Vagina (tissue), 2 donors: ENCODE measurements around the gene ADAMTSL1. TPM values are rescaled to one million over a fixed set of nuclear protein-coding genes. Genes with fewer than 3 reads are reported as not detected.

Experiments used
- DNase-seq, 2 donors: peaks; one replicate each; pipeline ENCODE4 v3.0.0-alpha.2; 2017; ENCODE audit errors: extremely low spot score in 2 of 2
- H3K27ac ChIP-seq: fragments of 200-600 bp; sonication (generic); one replicate; pipeline ENCODE4 v1.5.1; 2019
- H3K27me3 ChIP-seq: fragments of 200-600 bp; sonication (generic); one replicate; pipeline ENCODE4 v1.5.1; 2019
- H3K36me3 ChIP-seq, 2 donors: fragments of 200-600 bp; sonication (generic); one replicate each; pipeline ENCODE4 v1.5.1; 2017 to 2019
- H3K4me1 ChIP-seq: fragments of 200-600 bp; sonication (generic); one replicate; pipeline ENCODE4 v1.5.1; 2019
- H3K4me3 ChIP-seq, 2 donors: fragments of 200-600 bp; sonication (generic); 1 replicate in 1 of 2; 2 replicates in 1 of 2; pipeline ENCODE4 v1.5.1; 2016 to 2019
- H3K9me3 ChIP-seq: fragments of 200-600 bp; sonication (generic); one replicate; pipeline ENCODE4 v1.5.1; 2019
- CTCF ChIP-seq, 3 experiments: fragments of 450-650 bp in 2 of 3; fragments of 200-600 bp in 1 of 3; sonication (generic) in 1 of 3; IDR thresholded peaks; one replicate each; pipeline ENCODE4 v1.5.1; 2017 to 2019; ENCODE audit warnings: antibody characterized with exemption in 3 of 3, mild to moderate bottlenecking in 2 of 3, moderate library complexity in 2 of 3
- POLR2A ChIP-seq, 2 donors: fragments of 450-650 bp; IDR thresholded peaks; one replicate each; pipeline ENCODE4 v1.6.1; 2017; ENCODE audit warnings: antibody characterized with exemption in 2 of 2, mild to moderate bottlenecking in 2 of 2, moderate library complexity in 2 of 2
- POLR2AphosphoS5 ChIP-seq, 2 donors: sonication (generic); formaldehyde crosslinking; IDR thresholded peaks; one replicate each; pipeline ENCODE4 v1.9.0; 2017; ENCODE audit warnings: antibody characterized with exemption in 2 of 2, mild to moderate bottlenecking in 2 of 2, low read depth in 1 of 2; ENCODE audit not compliant: insufficient read depth in 1 of 2
- intact Hi-C: fragments of 100-400 bp; cut with DNase I; formaldehyde crosslinking; loops from one replicate; pipeline ENCODE4 v1.15.1; 2023
- total RNA-seq: library from RNA; depleted of rRNA; stranded (reverse); fragments of >200 nt; gene quantifications from one replicate; pipeline ENCODE4 v1.2.3, GENCODE V29; 2016

Gene ADAMTSL1
- total RNA-seq, 1 donor from 2014 or later, result 8.1 TPM

- intact Hi-C loops, result loop anchor here (10.0 kb wide), 1 partner anchor 61 kb away; no protein-coding TSS in a partner anchor
Observed at GRCh38 chr9:18743971-18744370, 270.0 kb downstream of the ADAMTSL1 start.

DNA sequence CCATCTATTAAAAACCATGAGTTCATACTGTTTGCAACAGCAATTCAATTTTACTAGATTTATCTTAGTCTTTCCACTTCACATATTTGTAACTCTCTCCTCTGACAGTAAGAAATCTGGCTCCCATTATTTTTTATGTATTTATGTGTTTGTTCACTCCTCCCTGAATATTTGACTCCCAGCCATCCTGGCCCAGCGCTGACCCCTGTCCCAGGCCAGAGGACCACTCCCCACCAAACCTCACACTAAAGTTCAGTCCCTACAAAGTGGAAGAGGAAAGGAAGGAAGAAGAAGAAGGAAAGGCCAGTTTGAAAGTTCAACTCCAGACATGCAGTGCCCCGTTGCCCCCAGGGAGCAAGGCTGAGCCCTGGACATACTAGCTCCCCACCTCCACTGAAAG, 271.8 kb downstream of the ADAMTSL1 start:
- Histone ChIP-seq H3K4me1 (no peaks in the 10 kb centered on the region), H3K27me3 (no peaks in the 10 kb centered on the region), H3K36me3 (no peaks in the 10 kb centered on the region), H3K9me3 (no peaks in the 10 kb centered on the region), H3K27ac (no peak overlapping the region), H3K4me3 (no peak overlapping the region)
- no peak for DNase-seq
- intact Hi-C loops, result loop anchor here (10.0 kb wide), 1 partner anchor 59 kb away; no protein-coding TSS in a partner anchor
- no peak for TF ChIP-seq CTCF (IDR thresholded peaks at IDR 0.05)
- no peak for TF ChIP-seq POLR2AphosphoS5 (IDR thresholded peaks at IDR 0.05; ENCODE audit: insufficient read depth in 1 of 2, low read depth in 1 of 2)
- TF ChIP-seq POLR2A (IDR thresholded peaks at IDR 0.05), result no peak

More at GRCh38 chr9:18743971-18744370, 270.0 kb downstream of the ADAMTSL1 start:
- no peaks in the 10 kb centered on the region for H3K36me3 ChIP-seq
- H3K27me3 ChIP-seq, result no peaks in the 10 kb centered on the region
- no peak for DNase-seq
- H3K4me1 ChIP-seq, result peaks cover 11% of the 10 kb centered on the region
- no peak overlapping the region for H3K27ac ChIP-seq
- H3K9me3 ChIP-seq, result no peaks in the 10 kb centered on the region
- TF ChIP-seq POLR2A (IDR thresholded peaks at IDR 0.05) (no peak), CTCF (IDR thresholded peaks at IDR 0.05) (no peak), POLR2AphosphoS5 (IDR thresholded peaks at IDR 0.05; ENCODE audit: insufficient read depth in 1 of 2, low read depth in 1 of 2) (no peak)
- no peak overlapping the region for H3K4me3 ChIP-seq

GRCh38 chr9:18746631-18747030, 272.7 kb downstream of the ADAMTSL1 start:
- no peaks in the 10 kb centered on the region for H3K36me3 ChIP-seq
- no peak for DNase-seq
- H3K4me3 ChIP-seq, result no peak overlapping the region
- H3K27me3 ChIP-seq, result no peaks in the 10 kb centered on the region
- no peaks in the 10 kb centered on the region for H3K9me3 ChIP-seq
- H3K27ac ChIP-seq, result no peak overlapping the region
- H3K4me1 ChIP-seq, result no peaks in the 10 kb centered on the region
- intact Hi-C loops, result loop anchor here (10.0 kb wide), 1 partner anchor 58 kb away; no protein-coding TSS in a partner anchor
- no peak for TF ChIP-seq CTCF (IDR thresholded peaks at IDR 0.05)

GRCh38 chr9:18747595-18747994, 273.6 kb downstream of the ADAMTSL1 start:
- intact Hi-C loops, result loop anchor here (10.0 kb wide), 1 partner anchor 57 kb away; no protein-coding TSS in a partner anchor
- Histone ChIP-seq H3K27ac (no peak overlapping the region), H3K27me3 (no peaks in the 10 kb centered on the region), H3K4me3 (no peak overlapping the region), H3K9me3 (no peaks in the 10 kb centered on the region), H3K36me3 (no peaks in the 10 kb centered on the region), H3K4me1 (no peaks in the 10 kb centered on the region)
- no peak for DNase-seq
- TF ChIP-seq POLR2AphosphoS5 (IDR thresholded peaks at IDR 0.05; ENCODE audit: insufficient read depth in 1 of 2, low read depth in 1 of 2) (no peak), POLR2A (IDR thresholded peaks at IDR 0.05) (no peak), CTCF (IDR thresholded peaks at IDR 0.05) (no peak)

DNA sequence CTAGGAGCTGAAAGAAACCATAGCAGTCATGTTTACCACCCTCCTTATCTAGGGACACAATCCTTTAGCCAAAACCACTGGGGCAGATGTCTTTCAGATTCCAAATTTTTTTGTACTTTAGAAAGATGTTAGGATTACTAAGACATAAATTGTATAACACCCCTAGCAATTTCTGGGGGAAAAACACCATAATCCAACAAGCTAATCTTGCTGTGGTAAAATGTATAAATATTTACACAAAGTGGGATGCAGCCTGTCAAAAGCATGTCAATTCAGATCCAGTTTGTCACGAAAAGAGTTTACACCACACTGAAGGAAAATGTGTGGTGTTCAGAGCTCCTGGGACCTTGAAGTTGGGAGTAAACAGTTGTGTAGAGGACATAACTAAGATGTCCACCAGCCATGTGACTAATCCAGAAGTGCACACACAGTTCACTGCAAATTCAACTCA, 274.3 kb downstream of the ADAMTSL1 start:
- H3K4me1 ChIP-seq, result no peaks in the 10 kb centered on the region
- no peaks in the 10 kb centered on the region for H3K27me3 ChIP-seq
- H3K4me3 ChIP-seq, result no peak overlapping the region
- DNase-seq, result no peak
- H3K27ac ChIP-seq, result no peak overlapping the region
- H3K36me3 ChIP-seq, result no peaks in the 10 kb centered on the region
- no peaks in the 10 kb centered on the region for H3K9me3 ChIP-seq
- intact Hi-C loops, result loop anchor here (10.0 kb wide), 1 partner anchor 57 kb away; no protein-coding TSS in a partner anchor
- TF ChIP-seq POLR2A (IDR thresholded peaks at IDR 0.05), result no peak
- no peak for TF ChIP-seq POLR2AphosphoS5 (IDR thresholded peaks at IDR 0.05; ENCODE audit: insufficient read depth in 1 of 2, low read depth in 1 of 2)
- TF ChIP-seq CTCF (IDR thresholded peaks at IDR 0.05), result no peak
